ENCODE data around the gene EEIG1. TPM values are rescaled to one million over a fixed set of nuclear protein-coding genes. Genes with fewer than 3 reads are reported as not detected.

The EEIG1 gene
- total RNA-seq (10 to 100 TPM; 60.7 to 67.3 TPM), polyA plus RNA-seq (ENCODE audit: insufficient read length in 6 of 6) (10 to 100 TPM; 28.2 to 40.7 (median 35.7) TPM)
- long read RNA-seq, donor 1, full-length matches to known transcripts = 6 of 11 reads
- long read RNA-seq, donor 1, partial matches to known transcripts = 5 of 11 reads
- long read RNA-seq, donor 1, other reads (novel, unspliced or antisense) = 0 of 11 reads
- long read RNA-seq, donor 2, full-length matches to known transcripts = 11 of 11 reads
- long read RNA-seq, donor 2, partial matches to known transcripts = 0 of 11 reads
- long read RNA-seq, donor 2, other reads (novel, unspliced or antisense) = 0 of 11 reads
- long read RNA-seq, donor 3, full-length matches to known transcripts = 4 of 4 reads
- long read RNA-seq, donor 3, partial matches to known transcripts = 0 of 4 reads
- long read RNA-seq, donor 3, other reads (novel, unspliced or antisense) = 0 of 4 reads
- long read RNA-seq, donor 4, partial matches to known transcripts = 3 of 3 reads
- long read RNA-seq, donor 4, other reads (novel, unspliced or antisense) = 0 of 3 reads
- long read RNA-seq, donor 5, full-length matches to known transcripts = 4 of 11 reads
- long read RNA-seq, donor 5, partial matches to known transcripts = 7 of 11 reads
- long read RNA-seq, donor 5, other reads (novel, unspliced or antisense) = 0 of 11 reads
- long read RNA-seq, donor 6, full-length matches to known transcripts = 3 of 3 reads
- long read RNA-seq, donor 6, partial matches to known transcripts = 0 of 3 reads
- long read RNA-seq, donor 6, other reads (novel, unspliced or antisense) = 0 of 3 reads
- long read RNA-seq, donor 7, full-length matches to known transcripts = 4 of 4 reads
- long read RNA-seq, donor 7, partial matches to known transcripts = 0 of 4 reads
- long read RNA-seq, donor 7, other reads (novel, unspliced or antisense) = 0 of 4 reads
- long read RNA-seq, donor 8, full-length matches to known transcripts = 18 of 23 reads
- long read RNA-seq, donor 8, partial matches to known transcripts = 5 of 23 reads
- long read RNA-seq, donor 8, other reads (novel, unspliced or antisense) = 0 of 23 reads
- long read RNA-seq, donor 9 = 0 reads
- long read RNA-seq, donor 10, partial matches to known transcripts = 1 of 1 reads
- long read RNA-seq, donor 10, other reads (novel, unspliced or antisense) = 0 of 1 reads
- long read RNA-seq, donor 11, full-length matches to known transcripts = 9 of 16 reads
- long read RNA-seq, donor 11, partial matches to known transcripts = 7 of 16 reads
- long read RNA-seq, donor 11, other reads (novel, unspliced or antisense) = 0 of 16 reads
- long read RNA-seq, donor 12, full-length matches to known transcripts = 4 of 4 reads
- long read RNA-seq, donor 12, partial matches to known transcripts = 0 of 4 reads
- long read RNA-seq, donor 12, other reads (novel, unspliced or antisense) = 0 of 4 reads

- peak; percentile 89 for ATAC-seq
- Histone ChIP-seq H3K27ac (peak within 1 kb of the TSS; percentile 87 to 91), H3K27me3 (peaks cover 0 to 12% of the 10 kb centered on the region in 2 donors), H3K36me3 (no peaks in the 10 kb centered on the region), H3K9me3 (no peaks in the 10 kb centered on the region), H3K4me3 (peak within 1 kb of the TSS; percentile 58 to 67), H3K4me1 (peaks cover 25 to 53% of the 10 kb centered on the region in 2 donors)
- TF ChIP-seq, protein P1, sequence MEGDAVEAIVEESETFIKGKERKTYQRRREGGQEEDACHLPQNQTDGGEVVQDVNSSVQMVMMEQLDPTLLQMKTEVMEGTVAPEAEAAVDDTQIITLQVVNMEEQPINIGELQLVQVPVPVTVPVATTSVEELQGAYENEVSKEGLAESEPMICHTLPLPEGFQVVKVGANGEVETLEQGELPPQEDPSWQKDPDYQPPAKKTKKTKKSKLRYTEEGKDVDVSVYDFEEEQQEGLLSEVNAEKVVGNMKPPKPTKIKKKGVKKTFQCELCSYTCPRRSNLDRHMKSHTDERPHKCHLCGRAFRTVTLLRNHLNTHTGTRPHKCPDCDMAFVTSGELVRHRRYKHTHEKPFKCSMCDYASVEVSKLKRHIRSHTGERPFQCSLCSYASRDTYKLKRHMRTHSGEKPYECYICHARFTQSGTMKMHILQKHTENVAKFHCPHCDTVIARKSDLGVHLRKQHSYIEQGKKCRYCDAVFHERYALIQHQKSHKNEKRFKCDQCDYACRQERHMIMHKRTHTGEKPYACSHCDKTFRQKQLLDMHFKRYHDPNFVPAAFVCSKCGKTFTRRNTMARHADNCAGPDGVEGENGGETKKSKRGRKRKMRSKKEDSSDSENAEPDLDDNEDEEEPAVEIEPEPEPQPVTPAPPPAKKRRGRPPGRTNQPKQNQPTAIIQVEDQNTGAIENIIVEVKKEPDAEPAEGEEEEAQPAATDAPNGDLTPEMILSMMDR (IDR thresholded peaks at IDR 0.05) = no peak
- DNase-seq = peak; percentile 94 to 99 (median 98)
- intact Hi-C loops (cut with DNase I) = no loop called here
These were observed at the start of gene EEIG1 for GRCh38 chr9:127980706-127981558. Gene EEIG1 (minus strand): TSS chr9:127980989. CDS start chr9:127980137, 852 bp downstream.

- intact Hi-C loops (cut with DNase I) = no loop called here
- DNase-seq (no peak), ATAC-seq (no peak)
- H3K4me3 ChIP-seq = no peak overlapping the region
- peaks cover 0 to 20% of the 10 kb centered on the region in 2 donors for H3K4me1 ChIP-seq
- peak overlapping the region in 1 of 2 donors; percentile 59 for H3K27ac ChIP-seq
- H3K27me3 ChIP-seq = no peaks in the 10 kb centered on the region
- TF ChIP-seq, protein P1 (IDR thresholded peaks at IDR 0.05) = no peak
- H3K9me3 ChIP-seq = no peaks in the 10 kb centered on the region
- H3K36me3 ChIP-seq = no peaks in the 10 kb centered on the region
These were observed 46.9 kb upstream of the EEIG1 start for GRCh38 chr9:128027705-128028104.

DNA sequence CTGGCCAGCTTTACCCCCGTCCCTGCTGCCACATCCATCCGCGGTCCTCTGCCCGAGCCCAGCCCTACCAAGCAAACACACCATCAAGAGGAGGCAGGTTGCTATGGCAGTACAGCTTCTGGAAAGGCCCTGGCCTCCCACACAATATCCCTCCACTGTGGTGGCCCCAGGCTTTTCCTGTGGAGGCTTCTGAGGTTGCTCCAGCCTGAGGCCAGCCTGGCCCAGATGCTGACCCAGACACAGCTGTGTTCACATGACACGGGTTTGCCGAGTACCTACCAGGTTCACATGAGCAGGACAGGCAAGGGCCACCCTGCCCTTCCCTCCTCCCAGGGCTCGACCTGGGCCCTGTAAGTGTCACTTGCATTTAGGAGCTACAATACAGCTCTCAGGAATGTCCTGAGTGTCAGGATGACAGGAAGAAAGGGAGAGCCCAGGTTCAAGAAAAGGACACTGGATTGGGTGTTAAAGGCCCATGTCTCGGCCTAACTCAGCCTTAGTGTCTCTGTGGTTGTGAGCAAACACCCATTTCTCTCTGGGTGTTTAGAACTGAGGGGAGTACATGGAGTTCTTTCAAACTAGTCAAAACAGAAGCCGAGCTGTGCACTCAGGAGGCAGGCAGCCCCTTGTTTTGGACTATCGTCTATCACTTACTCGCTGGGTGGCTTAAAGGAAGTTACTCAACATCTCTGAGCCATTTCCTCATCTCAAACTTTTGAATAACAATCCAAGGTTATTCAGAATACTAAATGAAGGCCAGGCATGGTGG lies 46.2 kb upstream of the EEIG1 start:
- intact Hi-C loops (cut with DNase I) = no loop called here
- no peak for DNase-seq
- H3K27ac ChIP-seq = peak overlapping the region; percentile 15 to 59

More for the DNA sequence above, 46.2 kb upstream of the EEIG1 start:
- Histone ChIP-seq H3K4me1 (peaks cover 0 to 20% of the 10 kb centered on the region in 2 donors), H3K4me3 (no peak overlapping the region), H3K9me3 (no peaks in the 10 kb centered on the region), H3K27me3 (no peaks in the 10 kb centered on the region), H3K36me3 (no peaks in the 10 kb centered on the region)
- peak; percentile 18 for ATAC-seq
- TF ChIP-seq, protein P1 (IDR thresholded peaks at IDR 0.05) = no peak

Measured in left lung (tissue), 14 donors.